Liver (tissue), 9 donors: ENCODE measurements around the gene PPARA. TPM values are rescaled to one million over a fixed set of nuclear protein-coding genes. Genes with fewer than 3 reads are reported as not detected.
A peak's percentile ranks its signal among the peaks of the same experiment; 100 is the strongest.

ENCODE experiments used
- DNase-seq: peaks from one replicate; pipeline ENCODE4 v3.0.0-alpha.2; 2017; ENCODE audit warnings: low spot score
- H3K27ac ChIP-seq, 2 donors: one replicate each; pipeline ENCODE4 v1.7.0; 2013; ENCODE audit warnings: inconsistent platforms in 2 of 2, low read length in 2 of 2, control low read depth in 1 of 2, low read depth in 1 of 2, mild to moderate bottlenecking in 1 of 2
- H3K27me3 ChIP-seq, 4 donors: one replicate each; pipeline versions ENCODE4 v1.6.1 to v1.7.0; 2013; ENCODE audit warnings: low read length in 3 of 4, inconsistent platforms in 1 of 4, mild to moderate bottlenecking in 1 of 4, moderate library complexity in 1 of 4; ENCODE audit not compliant: control insufficient read depth in 4 of 4, insufficient read depth in 4 of 4
- H3K36me3 ChIP-seq, 4 donors: one replicate each; pipeline versions ENCODE4 v1.6.1 to v1.7.0; 2013; ENCODE audit warnings: low read length in 3 of 4, mild to moderate bottlenecking in 3 of 4, low read depth in 1 of 4, moderate library complexity in 1 of 4; ENCODE audit not compliant: control insufficient read depth in 4 of 4, insufficient read depth in 3 of 4
- H3K4me1 ChIP-seq, 4 donors: one replicate each; pipeline versions ENCODE4 v1.6.1 to v1.7.0; 2013; ENCODE audit warnings: low read length in 3 of 4, mild to moderate bottlenecking in 3 of 4, moderate library complexity in 1 of 4; ENCODE audit not compliant: control insufficient read depth in 4 of 4, insufficient read depth in 4 of 4
- H3K4me3 ChIP-seq, 3 donors: one replicate each; pipeline versions ENCODE4 v1.6.1 to v1.7.0; 2013; ENCODE audit warnings: low read length in 3 of 3, control low read depth in 1 of 3, low read depth in 1 of 3, mild to moderate bottlenecking in 1 of 3
- H3K9ac ChIP-seq, 2 donors: one replicate each; pipeline ENCODE4 v1.7.0; 2013; ENCODE audit warnings: low read length in 2 of 2, mild to moderate bottlenecking in 2 of 2, moderate library complexity in 2 of 2, control low read depth in 1 of 2, low read depth in 1 of 2
- H3K9me3 ChIP-seq, 4 donors: one replicate each; pipeline versions ENCODE4 v1.6.1 to v1.7.0; 2013; ENCODE audit warnings: low read length in 3 of 4; ENCODE audit not compliant: control insufficient read depth in 4 of 4
- EGR1 ChIP-seq, 2 donors: IDR thresholded peaks; 2 replicates each; pipeline ENCODE4 v1.6.1; 2016 to 2018; ENCODE audit warnings: antibody characterized with exemption in 2 of 2, low read depth in 2 of 2
- FOXA1 ChIP-seq: IDR thresholded peaks from 2 replicates; pipeline ENCODE4 v1.6.1; 2016; ENCODE audit warnings: antibody characterized with exemption
- FOXA2 ChIP-seq: IDR thresholded peaks from 2 replicates; pipeline ENCODE4 v1.6.1; 2016; ENCODE audit warnings: antibody characterized with exemption
- GABPA ChIP-seq, 2 donors: IDR thresholded peaks in 1 of 2; conservative IDR thresholded peaks in 1 of 2; 2 replicates each; pipeline ENCODE4 v1.6.1; 2016; ENCODE audit warnings: antibody characterized with exemption in 2 of 2, mild to moderate bottlenecking in 1 of 2, moderate library complexity in 1 of 2
- HNF4A ChIP-seq, 2 donors: conservative IDR thresholded peaks; 2 replicates each; pipeline ENCODE4 v1.6.1; 2016; ENCODE audit warnings: antibody characterized with exemption in 2 of 2, mild to moderate bottlenecking in 2 of 2
- HNF4G ChIP-seq: IDR thresholded peaks from 2 replicates; pipeline ENCODE4 v1.6.1; 2016; ENCODE audit warnings: antibody characterized with exemption
- JUND ChIP-seq, 2 donors: IDR thresholded peaks; 2 replicates each; pipeline ENCODE4 v1.6.1; 2016; ENCODE audit warnings: antibody characterized with exemption in 2 of 2
- NR2F2 ChIP-seq: IDR thresholded peaks from 2 replicates; pipeline ENCODE4 v1.6.1; 2016; ENCODE audit warnings: antibody characterized with exemption
- RAD21 ChIP-seq, 2 donors: IDR thresholded peaks; 2 replicates each; pipeline ENCODE4 v1.6.1; 2016; ENCODE audit warnings: antibody characterized with exemption in 2 of 2, mild to moderate bottlenecking in 2 of 2
- RXRA ChIP-seq, 2 donors: IDR thresholded peaks; 2 replicates each; pipeline ENCODE4 v1.6.1; 2017 to 2018; ENCODE audit warnings: antibody characterized with exemption in 2 of 2, mild to moderate bottlenecking in 1 of 2
- SP1 ChIP-seq: IDR thresholded peaks from 2 replicates; pipeline ENCODE4 v1.6.1; 2018; ENCODE audit warnings: antibody characterized with exemption, mild to moderate bottlenecking
- TAF1 ChIP-seq: conservative IDR thresholded peaks from 2 replicates; pipeline ENCODE4 v1.6.1; 2016; ENCODE audit warnings: antibody characterized with exemption, mild to moderate bottlenecking
- YY1 ChIP-seq: IDR thresholded peaks from 2 replicates; pipeline ENCODE4 v1.6.1; 2016; ENCODE audit warnings: antibody characterized with exemption, mild to moderate bottlenecking
- whole genome bisulfite sequencing: extraction: QIAGEN DNeasy Blood & Tissue Kit; methylation state at CpG from one replicate; pipeline ENCODE4 v1.1.7; 2013; 5-methylcytosine and 5-hydroxymethylcytosine counted together
- polyA plus RNA-seq, 2 donors: library from polyadenylated mRNA; stranded (reverse) in 1 of 2; unstranded in 1 of 2; fragments of 200-250 nt in 1 of 2; fragments of >200 nt in 1 of 2; fragmentation: Nextera tagmentation in 1 of 2; extraction: Ambion mirVana in 1 of 2; gene quantifications; one replicate each; pipeline versions ENCODE4 v1.2.1 to v1.2.3, GENCODE V29; 2013 to 2015
- total RNA-seq, 2 donors: library from RNA; depleted of rRNA; stranded (reverse); fragments of >200 nt; gene quantifications; one replicate each; pipeline ENCODE4 v1.2.3, GENCODE V29; 2014
- TF ChIP-seq, protein P1 (sequence below): IDR thresholded peaks from 2 replicates; pipeline ENCODE4 v1.6.1; 2016; ENCODE audit warnings: antibody characterized with exemption
- TF ChIP-seq, protein P2 (sequence below): IDR thresholded peaks from 2 replicates; pipeline ENCODE4 v1.6.1; 2016; ENCODE audit warnings: antibody characterized with exemption
- TF ChIP-seq, protein P3 (sequence below): IDR thresholded peaks from 2 replicates; pipeline ENCODE4 v1.6.1; 2016; ENCODE audit warnings: antibody characterized with exemption
- TF ChIP-seq, protein P4 (sequence below): IDR thresholded peaks from 2 replicates; pipeline ENCODE4 v1.6.1; 2016; ENCODE audit warnings: antibody characterized with exemption, mild to moderate bottlenecking
- TF ChIP-seq, protein P5 (sequence below): fragments of 150-350 bp; IDR thresholded peaks from 2 replicates; pipeline ENCODE4 v1.5.1; 2017; ENCODE audit warnings: improper control_type of control experiment, low read depth, low read length; ENCODE audit not compliant: missing input control
- donor health status: healthy.
- donor health status: healthy.
- donor health status: healthy.
- donor health status: healthy.
- donor health status: healthy.

Gene PPARA
- total and polyA plus RNA-seq, 4 donors, result 31.2 to 78.8 (median 41.3) TPM

DNA sequence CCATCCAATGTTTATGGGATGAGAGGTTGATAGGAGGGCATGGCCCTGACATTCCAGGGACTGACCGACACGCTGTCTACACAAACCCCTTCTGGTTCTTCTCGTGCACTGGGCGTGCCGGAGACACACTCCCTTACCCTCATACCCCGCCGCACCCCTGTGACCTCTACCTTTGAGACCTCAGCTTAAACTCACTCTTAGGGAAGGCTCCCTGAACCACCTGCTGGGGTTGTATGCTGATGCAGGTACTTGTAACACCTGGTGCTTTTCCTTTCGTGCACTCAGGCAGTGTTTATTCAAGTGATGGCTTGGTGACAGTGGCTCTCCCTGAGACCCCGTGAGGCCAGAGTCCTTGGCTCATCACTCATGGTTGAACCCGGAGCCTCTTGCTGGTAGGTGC is 12.0 kb downstream of the PPARA start (continued):
- TF ChIP-seq, protein P1, sequence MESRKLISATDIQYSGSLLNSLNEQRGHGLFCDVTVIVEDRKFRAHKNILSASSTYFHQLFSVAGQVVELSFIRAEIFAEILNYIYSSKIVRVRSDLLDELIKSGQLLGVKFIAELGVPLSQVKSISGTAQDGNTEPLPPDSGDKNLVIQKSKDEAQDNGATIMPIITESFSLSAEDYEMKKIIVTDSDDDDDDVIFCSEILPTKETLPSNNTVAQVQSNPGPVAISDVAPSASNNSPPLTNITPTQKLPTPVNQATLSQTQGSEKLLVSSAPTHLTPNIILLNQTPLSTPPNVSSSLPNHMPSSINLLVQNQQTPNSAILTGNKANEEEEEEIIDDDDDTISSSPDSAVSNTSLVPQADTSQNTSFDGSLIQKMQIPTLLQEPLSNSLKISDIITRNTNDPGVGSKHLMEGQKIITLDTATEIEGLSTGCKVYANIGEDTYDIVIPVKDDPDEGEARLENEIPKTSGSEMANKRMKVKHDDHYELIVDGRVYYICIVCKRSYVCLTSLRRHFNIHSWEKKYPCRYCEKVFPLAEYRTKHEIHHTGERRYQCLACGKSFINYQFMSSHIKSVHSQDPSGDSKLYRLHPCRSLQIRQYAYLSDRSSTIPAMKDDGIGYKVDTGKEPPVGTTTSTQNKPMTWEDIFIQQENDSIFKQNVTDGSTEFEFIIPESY, result no peak
- TF ChIP-seq FOXA2, result no peak

DNA sequence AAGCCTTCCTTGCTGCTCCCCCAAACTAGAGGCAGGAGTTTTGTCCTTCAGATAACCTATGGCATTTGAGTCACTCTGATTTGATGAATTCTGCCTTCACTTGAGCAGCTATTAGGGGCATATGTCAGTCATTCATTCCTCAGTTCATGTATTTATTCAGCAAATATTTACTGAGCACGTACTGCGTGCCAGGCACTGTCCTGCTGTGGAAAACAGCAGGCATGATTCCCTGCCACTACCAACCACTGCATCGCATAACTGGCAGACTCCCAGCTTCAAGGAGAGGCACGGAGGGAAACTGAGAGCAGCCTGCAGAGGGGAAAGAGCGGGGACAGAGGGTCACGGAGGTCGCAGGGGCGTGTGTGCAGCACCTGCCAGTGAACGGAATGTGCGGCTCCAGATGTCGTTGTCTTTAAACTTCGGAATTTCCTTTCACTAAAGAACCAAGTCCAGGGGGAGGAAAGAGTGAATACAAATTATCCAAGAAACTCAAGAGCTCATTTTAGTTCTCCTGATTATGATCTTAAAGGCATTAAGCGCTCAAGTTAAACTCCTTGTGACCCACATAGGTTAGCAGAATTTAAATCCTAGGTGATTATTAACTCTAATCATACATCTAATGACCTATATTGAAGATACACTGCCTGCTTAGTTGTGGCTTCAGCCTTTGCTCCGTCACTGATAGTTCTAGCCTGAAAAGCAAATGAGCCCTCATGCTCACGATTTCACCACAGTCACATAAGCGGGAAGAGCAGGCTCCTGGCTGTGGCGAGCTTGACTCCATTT is 12.6 kb downstream of the PPARA start:
- H3K4me3 ChIP-seq, result no peak overlapping the region
- WGBS, result 50% methylated on average over 17 of the region's 17 CpGs
- peaks cover 28 to 69% (median 57%) of the 10 kb centered on the region in 4 donors for H3K4me1 ChIP-seq
- no peaks in the 10 kb centered on the region for H3K9me3 ChIP-seq
- no peak for DNase-seq
- H3K36me3 ChIP-seq, result peaks cover 0 to 4% (median 2%) of the 10 kb centered on the region in 4 donors
- TF ChIP-seq GABPA (IDR thresholded peaks at IDR 0.05 in 1 of 2, conservative IDR thresholded peaks at IDR 0.05 in 1 of 2) (no peak), HNF4A (conservative IDR thresholded peaks at IDR 0.05) (peak; percentile 41 to 52), FOXA1 (peak; percentile 6), NR2F2 (no peak), RAD21 (IDR thresholded peaks at IDR 0.05) (peak in 1 of 2 donors; percentile 10), SP1 (peak; percentile 4), YY1 (no peak), TAF1 (no peak), RXRA (IDR thresholded peaks at IDR 0.05) (peak; percentile 54 to 62), HNF4G (no peak), EGR1 (IDR thresholded peaks at IDR 0.05; ENCODE audit: low read depth in 2 of 2) (no peak), FOXA2 (peak; percentile 64), JUND (IDR thresholded peaks at IDR 0.05) (peak in 1 of 2 donors; percentile 44)
- TF ChIP-seq, protein P2, sequence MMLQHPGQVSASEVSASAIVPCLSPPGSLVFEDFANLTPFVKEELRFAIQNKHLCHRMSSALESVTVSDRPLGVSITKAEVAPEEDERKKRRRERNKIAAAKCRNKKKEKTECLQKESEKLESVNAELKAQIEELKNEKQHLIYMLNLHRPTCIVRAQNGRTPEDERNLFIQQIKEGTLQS, result no peak
- TF ChIP-seq, protein P1, result no peak
- TF ChIP-seq, protein P3, sequence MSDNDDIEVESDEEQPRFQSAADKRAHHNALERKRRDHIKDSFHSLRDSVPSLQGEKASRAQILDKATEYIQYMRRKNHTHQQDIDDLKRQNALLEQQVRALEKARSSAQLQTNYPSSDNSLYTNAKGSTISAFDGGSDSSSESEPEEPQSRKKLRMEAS, result no peak
- TF ChIP-seq, protein P4, sequence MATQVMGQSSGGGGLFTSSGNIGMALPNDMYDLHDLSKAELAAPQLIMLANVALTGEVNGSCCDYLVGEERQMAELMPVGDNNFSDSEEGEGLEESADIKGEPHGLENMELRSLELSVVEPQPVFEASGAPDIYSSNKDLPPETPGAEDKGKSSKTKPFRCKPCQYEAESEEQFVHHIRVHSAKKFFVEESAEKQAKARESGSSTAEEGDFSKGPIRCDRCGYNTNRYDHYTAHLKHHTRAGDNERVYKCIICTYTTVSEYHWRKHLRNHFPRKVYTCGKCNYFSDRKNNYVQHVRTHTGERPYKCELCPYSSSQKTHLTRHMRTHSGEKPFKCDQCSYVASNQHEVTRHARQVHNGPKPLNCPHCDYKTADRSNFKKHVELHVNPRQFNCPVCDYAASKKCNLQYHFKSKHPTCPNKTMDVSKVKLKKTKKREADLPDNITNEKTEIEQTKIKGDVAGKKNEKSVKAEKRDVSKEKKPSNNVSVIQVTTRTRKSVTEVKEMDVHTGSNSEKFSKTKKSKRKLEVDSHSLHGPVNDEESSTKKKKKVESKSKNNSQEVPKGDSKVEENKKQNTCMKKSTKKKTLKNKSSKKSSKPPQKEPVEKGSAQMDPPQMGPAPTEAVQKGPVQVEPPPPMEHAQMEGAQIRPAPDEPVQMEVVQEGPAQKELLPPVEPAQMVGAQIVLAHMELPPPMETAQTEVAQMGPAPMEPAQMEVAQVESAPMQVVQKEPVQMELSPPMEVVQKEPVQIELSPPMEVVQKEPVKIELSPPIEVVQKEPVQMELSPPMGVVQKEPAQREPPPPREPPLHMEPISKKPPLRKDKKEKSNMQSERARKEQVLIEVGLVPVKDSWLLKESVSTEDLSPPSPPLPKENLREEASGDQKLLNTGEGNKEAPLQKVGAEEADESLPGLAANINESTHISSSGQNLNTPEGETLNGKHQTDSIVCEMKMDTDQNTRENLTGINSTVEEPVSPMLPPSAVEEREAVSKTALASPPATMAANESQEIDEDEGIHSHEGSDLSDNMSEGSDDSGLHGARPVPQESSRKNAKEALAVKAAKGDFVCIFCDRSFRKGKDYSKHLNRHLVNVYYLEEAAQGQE, result no peak
- TF ChIP-seq, protein P5, sequence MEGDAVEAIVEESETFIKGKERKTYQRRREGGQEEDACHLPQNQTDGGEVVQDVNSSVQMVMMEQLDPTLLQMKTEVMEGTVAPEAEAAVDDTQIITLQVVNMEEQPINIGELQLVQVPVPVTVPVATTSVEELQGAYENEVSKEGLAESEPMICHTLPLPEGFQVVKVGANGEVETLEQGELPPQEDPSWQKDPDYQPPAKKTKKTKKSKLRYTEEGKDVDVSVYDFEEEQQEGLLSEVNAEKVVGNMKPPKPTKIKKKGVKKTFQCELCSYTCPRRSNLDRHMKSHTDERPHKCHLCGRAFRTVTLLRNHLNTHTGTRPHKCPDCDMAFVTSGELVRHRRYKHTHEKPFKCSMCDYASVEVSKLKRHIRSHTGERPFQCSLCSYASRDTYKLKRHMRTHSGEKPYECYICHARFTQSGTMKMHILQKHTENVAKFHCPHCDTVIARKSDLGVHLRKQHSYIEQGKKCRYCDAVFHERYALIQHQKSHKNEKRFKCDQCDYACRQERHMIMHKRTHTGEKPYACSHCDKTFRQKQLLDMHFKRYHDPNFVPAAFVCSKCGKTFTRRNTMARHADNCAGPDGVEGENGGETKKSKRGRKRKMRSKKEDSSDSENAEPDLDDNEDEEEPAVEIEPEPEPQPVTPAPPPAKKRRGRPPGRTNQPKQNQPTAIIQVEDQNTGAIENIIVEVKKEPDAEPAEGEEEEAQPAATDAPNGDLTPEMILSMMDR, result no peak
- no peaks in the 10 kb centered on the region for H3K27me3 ChIP-seq
- peak overlapping the region; percentile 48 to 63 for H3K27ac ChIP-seq
- no peak overlapping the region for H3K9ac ChIP-seq
